Measurements from ENCODE around the gene KIF5B.

DNA sequence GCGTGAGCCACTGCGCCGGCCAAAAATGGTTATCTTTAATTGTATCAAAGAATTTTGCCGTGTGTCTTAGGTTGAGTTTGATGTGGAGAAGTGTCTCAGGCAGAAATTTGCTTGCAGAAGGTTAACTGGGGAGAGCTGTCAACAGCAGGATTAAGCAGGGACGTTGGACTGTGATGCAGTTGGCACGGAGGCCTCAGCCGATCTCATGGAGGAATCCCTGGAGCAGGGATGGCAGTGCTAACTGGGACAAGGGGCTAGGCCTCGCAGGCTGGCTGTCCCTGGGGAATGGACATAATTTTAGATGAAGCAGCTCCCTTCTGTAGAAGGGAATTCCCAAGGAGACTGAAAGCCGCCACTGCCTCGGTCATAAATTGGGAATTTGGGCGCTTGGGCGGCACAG is 12.3 kb upstream of the KIF5B start:
- TF ChIP-seq EZH2 (IDR thresholded peaks at IDR 0.05; ENCODE audit: borderline replicate concordance, insufficient read depth, low read depth, low read length, poor library complexity, severe bottlenecking) = no peak
- TF ChIP-seq, protein P1, sequence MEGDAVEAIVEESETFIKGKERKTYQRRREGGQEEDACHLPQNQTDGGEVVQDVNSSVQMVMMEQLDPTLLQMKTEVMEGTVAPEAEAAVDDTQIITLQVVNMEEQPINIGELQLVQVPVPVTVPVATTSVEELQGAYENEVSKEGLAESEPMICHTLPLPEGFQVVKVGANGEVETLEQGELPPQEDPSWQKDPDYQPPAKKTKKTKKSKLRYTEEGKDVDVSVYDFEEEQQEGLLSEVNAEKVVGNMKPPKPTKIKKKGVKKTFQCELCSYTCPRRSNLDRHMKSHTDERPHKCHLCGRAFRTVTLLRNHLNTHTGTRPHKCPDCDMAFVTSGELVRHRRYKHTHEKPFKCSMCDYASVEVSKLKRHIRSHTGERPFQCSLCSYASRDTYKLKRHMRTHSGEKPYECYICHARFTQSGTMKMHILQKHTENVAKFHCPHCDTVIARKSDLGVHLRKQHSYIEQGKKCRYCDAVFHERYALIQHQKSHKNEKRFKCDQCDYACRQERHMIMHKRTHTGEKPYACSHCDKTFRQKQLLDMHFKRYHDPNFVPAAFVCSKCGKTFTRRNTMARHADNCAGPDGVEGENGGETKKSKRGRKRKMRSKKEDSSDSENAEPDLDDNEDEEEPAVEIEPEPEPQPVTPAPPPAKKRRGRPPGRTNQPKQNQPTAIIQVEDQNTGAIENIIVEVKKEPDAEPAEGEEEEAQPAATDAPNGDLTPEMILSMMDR (IDR thresholded peaks at IDR 0.05) = no peak
